Effector memory CD8-positive, alpha-beta T cell (primary cell): Measurements from ENCODE around the gene SQOR.
"Not testable (repeated sequence)": the region's sequence is repeated elsewhere in the genome, so short reads cannot be mapped to it uniquely, and the experiment has no call there.

Experiments used
- ATAC-seq: fragments of 150-1000 bp; cut with Tn5 transposase; replicated peaks from 2 replicates; pipeline ENCODE4 v1.10.0; 2021; ENCODE audit warnings: mild to moderate bottlenecking, moderate library complexity
- DNase-seq, 3 experiments: peaks; one replicate each; pipeline ENCODE4 v3.0.0; 2021
- H3K27ac Mint-ChIP-seq, 2 donors: one replicate each; pipeline ENCODE4 v1.8.0; 2022; ENCODE audit warnings: mild to moderate bottlenecking in 2 of 2, mixed read lengths in 2 of 2, moderate library complexity in 2 of 2
- H3K27me3 Mint-ChIP-seq, 2 donors: one replicate each; pipeline ENCODE4 v1.8.0; 2022; ENCODE audit warnings: mixed read lengths in 2 of 2
- H3K36me3 Mint-ChIP-seq: one replicate; pipeline ENCODE4 v1.8.0; 2022; ENCODE audit warnings: mild to moderate bottlenecking, moderate library complexity, mixed read lengths; ENCODE audit not compliant: insufficient read depth
- H3K4me1 Mint-ChIP-seq, 2 donors: one replicate each; pipeline ENCODE4 v1.8.0; 2022; ENCODE audit warnings: low read depth in 2 of 2, mixed read lengths in 2 of 2
- H3K4me3 Mint-ChIP-seq, 2 donors: one replicate each; pipeline ENCODE4 v1.8.0; 2022; ENCODE audit warnings: mild to moderate bottlenecking in 2 of 2, mixed read lengths in 2 of 2, moderate library complexity in 2 of 2
- H3K9me3 Mint-ChIP-seq, 2 donors: one replicate each; pipeline ENCODE4 v1.8.0; 2022; ENCODE audit warnings: mixed read lengths in 2 of 2

Gene SQOR

GRCh38 chr15:45640616-45641015 is 5.8 kb downstream of the SQOR start:
- no peak overlapping the region for H3K4me3 Mint-ChIP-seq
- peaks cover 57 to 77% of the 10 kb centered on the region in 2 donors for H3K4me1 Mint-ChIP-seq
- peaks cover 3% of the 10 kb centered on the region for H3K36me3 Mint-ChIP-seq
- DNase-seq (no peak), ATAC-seq (no peak)
- no peaks in the 10 kb centered on the region for H3K27me3 Mint-ChIP-seq
- no peaks in the 10 kb centered on the region for H3K9me3 Mint-ChIP-seq
- H3K27ac Mint-ChIP-seq, result peak overlapping the region in 1 of 2 donors; percentile 21

GRCh38 chr15:45641374-45641781 is 6.5 kb downstream of the SQOR start:
- H3K4me1 Mint-ChIP-seq, result peaks cover 59 to 78% of the 10 kb centered on the region in 2 donors
- ATAC-seq (no peak), DNase-seq (no peak)
- peaks cover 3% of the 10 kb centered on the region for H3K36me3 Mint-ChIP-seq
- no peak overlapping the region for H3K4me3 Mint-ChIP-seq
- H3K9me3 Mint-ChIP-seq, result no peaks in the 10 kb centered on the region
- no peaks in the 10 kb centered on the region for H3K27me3 Mint-ChIP-seq
- peak overlapping the region in 1 of 2 donors; percentile 21 for H3K27ac Mint-ChIP-seq

- H3K27me3 Mint-ChIP-seq, result no peaks in the 10 kb centered on the region
- H3K27ac Mint-ChIP-seq, result peak overlapping the region in 1 of 2 donors; percentile 3
- DNase-seq (no peak), ATAC-seq (no peak)
- H3K4me1 Mint-ChIP-seq, result peaks cover 59 to 77% of the 10 kb centered on the region in 2 donors
- no peaks in the 10 kb centered on the region for H3K9me3 Mint-ChIP-seq
- no peak overlapping the region for H3K4me3 Mint-ChIP-seq
- H3K36me3 Mint-ChIP-seq, result peaks cover 3% of the 10 kb centered on the region
Observed at GRCh38 chr15:45641999-45642932, 7.4 kb downstream of the SQOR start.

GRCh38 chr15:45644437-45644836 is 9.6 kb downstream of the SQOR start:
- Mint-ChIP-seq H3K4me3 (peak overlapping the region in 1 of 2 donors; percentile 14), H3K27ac (peak overlapping the region in 1 of 2 donors; percentile 74), H3K36me3 (no peaks in the 10 kb centered on the region), H3K9me3 (no peaks in the 10 kb centered on the region), H3K4me1 (peaks cover 49 to 68% of the 10 kb centered on the region in 2 donors), H3K27me3 (no peaks in the 10 kb centered on the region)
- DNase-seq (no peak), ATAC-seq (no peak)

- peaks cover 48 to 66% of the 10 kb centered on the region in 2 donors for H3K4me1 Mint-ChIP-seq
- no peak for DNase-seq
- no peaks in the 10 kb centered on the region for H3K27me3 Mint-ChIP-seq
- ATAC-seq, result no peak
- no peaks in the 10 kb centered on the region for H3K9me3 Mint-ChIP-seq
- H3K27ac Mint-ChIP-seq, result peak overlapping the region in 1 of 2 donors; percentile 74
- peak overlapping the region in 1 of 2 donors; percentile 50 for H3K4me3 Mint-ChIP-seq
- peaks cover 4% of the 10 kb centered on the region for H3K36me3 Mint-ChIP-seq
Observed at GRCh38 chr15:45645026-45645980, 10.5 kb downstream of the SQOR start.

GRCh38 chr15:45646220-45646619 is 11.4 kb downstream of the SQOR start:
- Mint-ChIP-seq H3K4me3 (peak overlapping the region in 1 of 2 donors; percentile 50), H3K9me3 (no peaks in the 10 kb centered on the region), H3K27ac (no peak overlapping the region), H3K27me3 (no peaks in the 10 kb centered on the region), H3K4me1 (peaks cover 47 to 61% of the 10 kb centered on the region in 2 donors), H3K36me3 (peaks cover 5% of the 10 kb centered on the region)
- DNase-seq, result no peak
- no peak for ATAC-seq

- DNase-seq, result no peak
- ATAC-seq, result no peak
- Mint-ChIP-seq H3K4me1 (peaks cover 41 to 56% of the 10 kb centered on the region in 2 donors), H3K27me3 (no peaks in the 10 kb centered on the region), H3K4me3 (no peak overlapping the region), H3K27ac (no peak overlapping the region), H3K36me3 (peaks cover 7% of the 10 kb centered on the region), H3K9me3 (no peaks in the 10 kb centered on the region)
Observed at GRCh38 chr15:45647828-45648227, 13.0 kb downstream of the SQOR start.

- Mint-ChIP-seq H3K4me3 (peak overlapping the region in 1 of 2 donors; percentile 57), H3K9me3 (no peaks in the 10 kb centered on the region), H3K36me3 (peaks cover 7% of the 10 kb centered on the region), H3K27ac (peak overlapping the region; percentile 72), H3K4me1 (peaks cover 47 to 62% of the 10 kb centered on the region in 2 donors), H3K27me3 (no peaks in the 10 kb centered on the region)
- DNase-seq (no peak), ATAC-seq (no peak)
Observed at GRCh38 chr15:45648521-45649200, 13.8 kb downstream of the SQOR start.

GRCh38 chr15:45650007-45650406 is 15.2 kb downstream of the SQOR start:
- not testable (repeated sequence) for ATAC-seq, H3K36me3 Mint-ChIP-seq, DNase-seq, H3K27me3 Mint-ChIP-seq, H3K9me3 Mint-ChIP-seq
- H3K4me1 Mint-ChIP-seq, result peaks cover 43 to 62% of the 10 kb centered on the region in 2 donors
- H3K4me3 Mint-ChIP-seq, result peak overlapping the region in 1 of 2 donors; percentile 67
- peak overlapping the region; percentile 41 to 91 for H3K27ac Mint-ChIP-seq

- Mint-ChIP-seq H3K4me1 (peaks cover 36 to 60% of the 10 kb centered on the region in 2 donors), H3K4me3 (no peak overlapping the region), H3K27ac (no peak overlapping the region), H3K9me3 (no peaks in the 10 kb centered on the region), H3K27me3 (no peaks in the 10 kb centered on the region), H3K36me3 (peaks cover 7% of the 10 kb centered on the region)
- ATAC-seq (no peak), DNase-seq (no peak)
Observed at GRCh38 chr15:45650889-45651525, 16.2 kb downstream of the SQOR start.

- no peaks in the 10 kb centered on the region for H3K27me3 Mint-ChIP-seq
- no peak for DNase-seq
- no peak overlapping the region for H3K4me3 Mint-ChIP-seq
- ATAC-seq, result no peak
- peaks cover 41 to 63% of the 10 kb centered on the region in 2 donors for H3K4me1 Mint-ChIP-seq
- peaks cover 12% of the 10 kb centered on the region for H3K36me3 Mint-ChIP-seq
- H3K27ac Mint-ChIP-seq, result peak overlapping the region; percentile 38 to 47
- no peaks in the 10 kb centered on the region for H3K9me3 Mint-ChIP-seq
Observed at GRCh38 chr15:45653702-45654424, 19.0 kb downstream of the SQOR start.

GRCh38 chr15:45654749-45655148 is 19.9 kb downstream of the SQOR start:
- H3K9me3 Mint-ChIP-seq, result no peaks in the 10 kb centered on the region
- peaks cover 12% of the 10 kb centered on the region for H3K36me3 Mint-ChIP-seq
- no peak overlapping the region for H3K27ac Mint-ChIP-seq
- H3K4me1 Mint-ChIP-seq, result peaks cover 39 to 65% of the 10 kb centered on the region in 2 donors
- DNase-seq (no peak), ATAC-seq (no peak)
- no peak overlapping the region for H3K4me3 Mint-ChIP-seq
- H3K27me3 Mint-ChIP-seq, result no peaks in the 10 kb centered on the region
